Measurements from ENCODE around the gene SLC16A3.

The SLC16A3 gene

DNA sequence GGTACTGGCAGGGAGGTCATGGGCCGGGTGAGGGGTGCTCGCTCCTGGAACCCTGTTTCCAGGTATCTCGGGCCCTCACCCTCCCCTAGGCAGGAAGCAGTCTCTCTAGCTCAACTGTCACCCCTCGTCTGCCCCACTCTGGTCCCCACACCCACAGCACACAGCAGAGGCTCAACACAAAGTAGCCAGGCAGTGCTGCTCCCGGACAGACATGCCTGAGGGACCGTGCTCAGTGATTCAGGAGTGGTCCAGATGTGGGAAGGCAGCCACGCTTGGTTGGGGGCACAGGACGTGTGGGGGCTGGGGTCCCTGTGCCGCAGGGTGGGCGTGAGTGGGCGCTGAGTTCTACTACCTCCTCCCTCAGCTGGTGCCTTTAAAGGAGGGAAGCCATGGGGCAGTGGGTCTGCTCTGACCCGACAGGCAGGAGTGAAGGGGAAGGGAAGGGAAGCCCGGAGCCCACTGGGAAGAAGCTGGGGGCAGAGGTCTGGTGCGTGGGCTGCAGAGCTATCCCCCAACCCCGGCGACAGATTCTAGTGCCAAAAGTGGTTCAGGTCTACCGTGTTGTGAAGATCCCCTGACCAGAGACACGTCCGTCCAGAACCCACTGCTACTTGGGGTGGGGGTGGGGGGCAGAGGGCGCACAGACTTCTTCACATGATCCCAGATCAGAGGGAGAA lies 11.8 kb downstream of the SLC16A3 start:
- ATAC-seq, result no peak
- TF ChIP-seq, protein P1, sequence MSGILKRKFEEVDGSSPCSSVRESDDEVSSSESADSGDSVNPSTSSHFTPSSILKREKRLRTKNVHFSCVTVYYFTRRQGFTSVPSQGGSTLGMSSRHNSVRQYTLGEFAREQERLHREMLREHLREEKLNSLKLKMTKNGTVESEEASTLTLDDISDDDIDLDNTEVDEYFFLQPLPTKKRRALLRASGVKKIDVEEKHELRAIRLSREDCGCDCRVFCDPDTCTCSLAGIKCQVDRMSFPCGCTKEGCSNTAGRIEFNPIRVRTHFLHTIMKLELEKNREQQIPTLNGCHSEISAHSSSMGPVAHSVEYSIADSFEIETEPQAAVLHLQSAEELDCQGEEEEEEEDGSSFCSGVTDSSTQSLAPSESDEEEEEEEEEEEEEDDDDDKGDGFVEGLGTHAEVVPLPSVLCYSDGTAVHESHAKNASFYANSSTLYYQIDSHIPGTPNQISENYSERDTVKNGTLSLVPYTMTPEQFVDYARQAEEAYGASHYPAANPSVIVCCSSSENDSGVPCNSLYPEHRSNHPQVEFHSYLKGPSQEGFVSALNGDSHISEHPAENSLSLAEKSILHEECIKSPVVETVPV (CRISPR knock-in tag; IDR thresholded peaks at IDR 0.05), result no peak
- TF ChIP-seq ZNF565 (CRISPR knock-in tag; conservative IDR thresholded peaks at IDR 0.05; ENCODE audit: low read depth) (no peak), ESRRG (CRISPR knock-in tag; IDR thresholded peaks at IDR 0.05) (no peak)

DNA sequence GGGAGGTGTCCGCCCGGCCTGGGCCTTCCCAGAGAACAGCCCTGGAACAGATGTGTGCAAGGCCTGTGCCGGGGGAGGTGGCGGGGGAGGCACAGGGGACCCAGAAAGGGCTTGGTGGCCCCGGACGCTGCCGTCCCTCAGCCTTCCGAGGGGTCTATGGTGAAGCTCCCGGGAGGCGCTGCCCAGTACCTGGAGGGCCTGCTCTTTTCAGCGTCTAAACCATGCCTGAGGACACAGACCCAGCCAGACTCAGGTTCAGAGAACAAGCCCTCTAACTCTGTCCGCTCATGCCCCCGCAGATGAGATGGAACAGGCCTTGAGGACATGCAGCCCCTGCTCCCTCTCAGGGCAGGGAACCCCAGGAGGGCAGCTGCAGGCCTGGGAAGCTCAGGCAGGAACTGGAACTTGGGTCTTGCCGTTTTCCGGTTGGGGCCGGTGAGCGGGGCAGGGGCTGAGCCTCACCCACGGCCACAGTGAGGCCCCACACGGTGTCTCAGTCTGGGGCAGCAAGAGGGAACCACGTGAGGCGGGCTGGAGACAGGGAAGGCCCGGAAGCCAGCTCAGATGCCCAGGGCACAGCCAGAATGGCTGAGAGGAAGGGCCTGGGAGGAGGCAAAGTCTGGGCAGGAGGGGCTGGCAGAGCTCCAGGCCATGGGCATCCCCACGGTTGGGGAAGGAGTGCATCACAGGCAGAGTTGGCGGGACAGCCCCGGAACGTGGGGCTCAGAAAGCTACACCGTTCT lies 12.5 kb downstream of the SLC16A3 start:
- ATAC-seq, result peak; percentile 61
- TF ChIP-seq ARNTL (CRISPR knock-in tag; IDR thresholded peaks at IDR 0.05; ENCODE audit: borderline replicate concordance, low read depth), result no peak
- TF ChIP-seq TOX (CRISPR knock-in tag; IDR thresholded peaks at IDR 0.05; ENCODE audit: borderline replicate concordance), result 0 out of 2 replicates have a peak, but pooled peaks have one; percentile 6

- ATAC-seq, result peak; percentile 16
- TF ChIP-seq BACH2 (CRISPR knock-in tag; IDR thresholded peaks at IDR 0.05; ENCODE audit: borderline replicate concordance) (no peak), ZFP3 (CRISPR knock-in tag; IDR thresholded peaks at IDR 0.05) (no peak; the same call in 1 of the 2 replicates), GLIS3 (CRISPR knock-in tag; IDR thresholded peaks at IDR 0.05) (no peak), SNAI2 (CRISPR knock-in tag; IDR thresholded peaks at IDR 0.05) (no peak), ZC3H10 (CRISPR knock-in tag; IDR thresholded peaks at IDR 0.05) (no peak), OSR1 (CRISPR knock-in tag; IDR thresholded peaks at IDR 0.05) (no peak), ARNTL (CRISPR knock-in tag; IDR thresholded peaks at IDR 0.05; ENCODE audit: borderline replicate concordance, low read depth) (no peak), ISL1 (CRISPR knock-in tag; IDR thresholded peaks at IDR 0.05) (no peak), PPARA (CRISPR knock-in tag; IDR thresholded peaks at IDR 0.05; ENCODE audit: borderline replicate concordance) (no peak), CREB5 (CRISPR knock-in tag; IDR thresholded peaks at IDR 0.05; ENCODE audit: low read depth) (no peak), ZNF8 (CRISPR knock-in tag; IDR thresholded peaks at IDR 0.05) (no peak), ESRRG (CRISPR knock-in tag; IDR thresholded peaks at IDR 0.05) (no peak), RARB (CRISPR knock-in tag; IDR thresholded peaks at IDR 0.05) (no peak)
- TF ChIP-seq, protein P2, sequence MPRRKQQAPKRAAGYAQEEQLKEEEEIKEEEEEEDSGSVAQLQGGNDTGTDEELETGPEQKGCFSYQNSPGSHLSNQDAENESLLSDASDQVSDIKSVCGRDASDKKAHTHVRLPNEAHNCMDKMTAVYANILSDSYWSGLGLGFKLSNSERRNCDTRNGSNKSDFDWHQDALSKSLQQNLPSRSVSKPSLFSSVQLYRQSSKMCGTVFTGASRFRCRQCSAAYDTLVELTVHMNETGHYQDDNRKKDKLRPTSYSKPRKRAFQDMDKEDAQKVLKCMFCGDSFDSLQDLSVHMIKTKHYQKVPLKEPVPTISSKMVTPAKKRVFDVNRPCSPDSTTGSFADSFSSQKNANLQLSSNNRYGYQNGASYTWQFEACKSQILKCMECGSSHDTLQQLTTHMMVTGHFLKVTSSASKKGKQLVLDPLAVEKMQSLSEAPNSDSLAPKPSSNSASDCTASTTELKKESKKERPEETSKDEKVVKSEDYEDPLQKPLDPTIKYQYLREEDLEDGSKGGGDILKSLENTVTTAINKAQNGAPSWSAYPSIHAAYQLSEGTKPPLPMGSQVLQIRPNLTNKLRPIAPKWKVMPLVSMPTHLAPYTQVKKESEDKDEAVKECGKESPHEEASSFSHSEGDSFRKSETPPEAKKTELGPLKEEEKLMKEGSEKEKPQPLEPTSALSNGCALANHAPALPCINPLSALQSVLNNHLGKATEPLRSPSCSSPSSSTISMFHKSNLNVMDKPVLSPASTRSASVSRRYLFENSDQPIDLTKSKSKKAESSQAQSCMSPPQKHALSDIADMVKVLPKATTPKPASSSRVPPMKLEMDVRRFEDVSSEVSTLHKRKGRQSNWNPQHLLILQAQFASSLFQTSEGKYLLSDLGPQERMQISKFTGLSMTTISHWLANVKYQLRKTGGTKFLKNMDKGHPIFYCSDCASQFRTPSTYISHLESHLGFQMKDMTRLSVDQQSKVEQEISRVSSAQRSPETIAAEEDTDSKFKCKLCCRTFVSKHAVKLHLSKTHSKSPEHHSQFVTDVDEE (CRISPR knock-in tag; IDR thresholded peaks at IDR 0.05), result no peak
- TF ChIP-seq, protein P3, sequence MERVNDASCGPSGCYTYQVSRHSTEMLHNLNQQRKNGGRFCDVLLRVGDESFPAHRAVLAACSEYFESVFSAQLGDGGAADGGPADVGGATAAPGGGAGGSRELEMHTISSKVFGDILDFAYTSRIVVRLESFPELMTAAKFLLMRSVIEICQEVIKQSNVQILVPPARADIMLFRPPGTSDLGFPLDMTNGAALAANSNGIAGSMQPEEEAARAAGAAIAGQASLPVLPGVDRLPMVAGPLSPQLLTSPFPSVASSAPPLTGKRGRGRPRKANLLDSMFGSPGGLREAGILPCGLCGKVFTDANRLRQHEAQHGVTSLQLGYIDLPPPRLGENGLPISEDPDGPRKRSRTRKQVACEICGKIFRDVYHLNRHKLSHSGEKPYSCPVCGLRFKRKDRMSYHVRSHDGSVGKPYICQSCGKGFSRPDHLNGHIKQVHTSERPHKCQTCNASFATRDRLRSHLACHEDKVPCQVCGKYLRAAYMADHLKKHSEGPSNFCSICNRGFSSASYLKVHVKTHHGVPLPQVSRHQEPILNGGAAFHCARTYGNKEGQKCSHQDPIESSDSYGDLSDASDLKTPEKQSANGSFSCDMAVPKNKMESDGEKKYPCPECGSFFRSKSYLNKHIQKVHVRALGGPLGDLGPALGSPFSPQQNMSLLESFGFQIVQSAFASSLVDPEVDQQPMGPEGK (CRISPR knock-in tag; IDR thresholded peaks at IDR 0.05; ENCODE audit: borderline replicate concordance), result no peak
Observed at GRCh38 chr17:82241926-82242697, 13.3 kb downstream of the SLC16A3 start.

DNA sequence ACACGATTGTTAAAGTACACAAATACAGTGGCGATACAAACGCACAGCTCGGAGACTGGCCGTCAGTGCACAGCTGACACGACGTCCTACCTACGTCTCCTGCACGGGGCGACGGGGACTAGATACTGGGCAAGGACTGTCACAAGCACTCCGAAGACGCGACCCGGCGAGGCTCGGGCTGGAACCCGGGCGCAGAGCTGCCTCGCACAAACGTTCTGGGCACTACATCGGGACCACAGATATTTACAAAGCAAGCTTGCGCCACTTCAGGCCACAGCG lies 13.8 kb downstream of the SLC16A3 start:
- no peak for ATAC-seq
- TF ChIP-seq POU6F1 (CRISPR knock-in tag; IDR thresholded peaks at IDR 0.05; ENCODE audit: borderline replicate concordance, low read depth), result no peak
- TF ChIP-seq PPARA (CRISPR knock-in tag; IDR thresholded peaks at IDR 0.05; ENCODE audit: borderline replicate concordance), result no peak
- no peak for TF ChIP-seq BACH2 (CRISPR knock-in tag; IDR thresholded peaks at IDR 0.05; ENCODE audit: borderline replicate concordance)
